Keratinocyte (primary cell): ENCODE measurements around the gene SLBP. TPM values are rescaled to one million over a fixed set of nuclear protein-coding genes. Genes with fewer than 3 reads are reported as not detected.

Experiments used
- DNase-seq: peaks from one replicate; pipeline ENCODE4 v3.0.0-alpha.2; 2011; ENCODE audit warnings: low read depth, missing footprints, low spot score
- FAIRE-seq: peaks from 2 replicates; lab custom pipeline; 2011; peaks lifted over from hg19 to GRCh38; lab: Jason Lieb, UNC
- H2AFZ ChIP-seq: 2 replicates; pipeline ENCODE4 v1.6.0; 2012; ENCODE audit warnings: low read length, control low read depth, inconsistent platforms; ENCODE audit not compliant: control insufficient read depth
- H3K27ac ChIP-seq: 2 replicates; pipeline ENCODE4 v1.5.1; 2011; ENCODE audit warnings: low read length; ENCODE audit not compliant: control insufficient read depth, insufficient read depth
- H3K27me3 ChIP-seq: 3 replicates; pipeline ENCODE4 v1.6.0; 2011; ENCODE audit warnings: low read length; ENCODE audit not compliant: control insufficient read depth, insufficient read depth; ENCODE audit errors: extremely low read depth
- H3K36me3 ChIP-seq, 2 experiments: 2 replicates in 1 of 2; 3 replicates in 1 of 2; pipeline ENCODE4 v1.5.1; 2011; ENCODE audit warnings: low read length in 2 of 2, mild to moderate bottlenecking in 1 of 2; ENCODE audit not compliant: control insufficient read depth in 2 of 2, insufficient read depth in 2 of 2; ENCODE audit errors: extremely low read depth in 1 of 2
- H3K4me1 ChIP-seq: 3 replicates; pipeline ENCODE4 v1.5.1; 2011; ENCODE audit warnings: low read length; ENCODE audit not compliant: control insufficient read depth, insufficient read depth; ENCODE audit errors: extremely low read depth
- H3K4me2 ChIP-seq: 3 replicates; pipeline ENCODE4 v1.6.0; 2011; ENCODE audit warnings: low read depth, low read length; ENCODE audit not compliant: control insufficient read depth, insufficient read depth; ENCODE audit errors: extremely low read depth
- H3K4me3 ChIP-seq, 3 experiments: fragments of 200-600 bp in 1 of 3; sonication (generic) in 1 of 3; 2 replicates in 2 of 3; 3 replicates in 1 of 3; pipeline ENCODE4 v1.5.1; 2011 to 2016; ENCODE audit warnings: low read length in 3 of 3, mild to moderate bottlenecking in 3 of 3, control low read depth in 2 of 3, inconsistent platforms in 1 of 3, low read depth in 1 of 3, mixed read lengths in 1 of 3, mixed run types in 1 of 3, moderate library complexity in 1 of 3; ENCODE audit not compliant: control insufficient read depth in 2 of 3, insufficient read depth in 2 of 3; ENCODE audit errors: extremely low read depth in 1 of 3
- H3K79me2 ChIP-seq: 2 replicates; pipeline ENCODE4 v1.6.0; 2012; ENCODE audit warnings: low read length; ENCODE audit not compliant: control insufficient read depth, insufficient read depth
- H3K9ac ChIP-seq: 3 replicates; pipeline ENCODE4 v1.6.0; 2011; ENCODE audit warnings: low read length; ENCODE audit not compliant: control insufficient read depth, insufficient read depth; ENCODE audit errors: extremely low read depth
- H3K9me1 ChIP-seq: 3 replicates; pipeline ENCODE4 v1.6.0; 2011; ENCODE audit warnings: low read length; ENCODE audit not compliant: control insufficient read depth, insufficient read depth; ENCODE audit errors: extremely low read depth
- H3K9me3 ChIP-seq: 2 replicates; pipeline ENCODE4 v1.5.1; 2012; ENCODE audit warnings: low read depth, low read length; ENCODE audit not compliant: control insufficient read depth
- H4K20me1 ChIP-seq: 3 replicates; pipeline ENCODE4 v1.6.0; 2011; ENCODE audit warnings: low read length; ENCODE audit not compliant: control insufficient read depth, insufficient read depth; ENCODE audit errors: extremely low read depth
- CTCF ChIP-seq, 3 experiments: IDR thresholded peaks in 1 of 3; conservative IDR thresholded peaks in 1 of 3; optimal IDR thresholded peaks in 1 of 3; 2 replicates in 2 of 3; 3 replicates in 1 of 3; pipeline versions ENCODE3 to v1.5.1; 2011; ENCODE audit warnings: low read length in 3 of 3, mild to moderate bottlenecking in 3 of 3, moderate library complexity in 2 of 3, control low read depth in 1 of 3, inconsistent platforms in 1 of 3; ENCODE audit not compliant: insufficient read depth in 2 of 3; ENCODE audit errors: extremely low read depth in 1 of 3
- EZH2 ChIP-seq: IDR thresholded peaks from one replicate; pipeline ENCODE4 v1.6.1; 2012; ENCODE audit warnings: inconsistent platforms, mild to moderate bottlenecking, low read length, moderate library complexity
- dilution Hi-C: fragments of 300-500 bp; cut with MboI; formaldehyde crosslinking; loops from one replicate; pipeline ENCODE4 v1.7.0; 2020; ENCODE audit warnings: low sequenced_read_pairs; ENCODE audit not compliant: extremely low pct_ligation_motif_present
- polyA plus RNA-seq, 5 experiments: library from polyadenylated mRNA; depleted of rRNA in 3 of 5; stranded (reverse) in 3 of 5; stranded (forward) in 1 of 5; unstranded in 1 of 5; fragments of >200 nt; gene quantifications; 1 replicate in 1 of 5; 2 replicates in 3 of 5; 3 replicates in 1 of 5; pipeline versions ENCODE4 v1.2.1 to v1.2.3, GENCODE V29; 2011 to 2012; ENCODE audit warnings: missing spikeins in 2 of 5, low read depth in 1 of 5, low replicate concordance in 1 of 5

The SLBP gene
- polyA plus RNA-seq, 1 donor (not counting 4 experiments of a cell fraction or from before 2014, with no cell fraction given) = 90.6 TPM

GRCh38 chr4:1731180-1731579 lies 19.1 kb upstream of the SLBP start:
- FAIRE-seq (no peak), DNase-seq (no peak)
- Histone ChIP-seq H3K27ac (no peak overlapping the region), H3K4me2 (no peak overlapping the region), H3K9me3 (no peaks in the 10 kb centered on the region), H3K9me1 (peaks cover 6% of the 10 kb centered on the region), H3K4me1 (peaks cover 32% of the 10 kb centered on the region), H4K20me1 (no peaks in the 10 kb centered on the region), H3K27me3 (no peaks in the 10 kb centered on the region), H3K36me3 (peaks cover 5 to 41% of the 10 kb centered on the region in 2 experiments), H3K4me3 (no peak overlapping the region), H3K79me2 (peaks cover 42% of the 10 kb centered on the region), H3K9ac (no peak overlapping the region), H2AFZ (no peak overlapping the region)
- no peak for TF ChIP-seq CTCF (optimal IDR thresholded peaks at IDR 0.05 in 1 of 3, IDR thresholded peaks at IDR 0.05 in 1 of 3, conservative IDR thresholded peaks at IDR 0.05 in 1 of 3; ENCODE audit: extremely low read depth in 1 of 3, insufficient read depth in 2 of 3, low read length in 3 of 3)
- TF ChIP-seq EZH2 = no peak
- dilution Hi-C loops = no loop called here

GRCh38 chr4:1730532-1731135 lies 18.5 kb upstream of the SLBP start:
- no peak overlapping the region for H3K4me2 ChIP-seq
- TF ChIP-seq CTCF (optimal IDR thresholded peaks at IDR 0.05 in 1 of 3, IDR thresholded peaks at IDR 0.05 in 1 of 3, conservative IDR thresholded peaks at IDR 0.05 in 1 of 3; ENCODE audit: extremely low read depth in 1 of 3, insufficient read depth in 2 of 3, low read length in 3 of 3) = no peak
- DNase-seq (no peak), FAIRE-seq (no peak)
- H3K9me3 ChIP-seq = no peaks in the 10 kb centered on the region
- H4K20me1 ChIP-seq = peaks cover 5% of the 10 kb centered on the region
- peaks cover 6% of the 10 kb centered on the region for H3K9me1 ChIP-seq
- H3K27ac ChIP-seq = no peak overlapping the region
- H2AFZ ChIP-seq = no peak overlapping the region
- H3K27me3 ChIP-seq = no peaks in the 10 kb centered on the region
- H3K9ac ChIP-seq = no peak overlapping the region
- dilution Hi-C loops = no loop called here
- peaks cover 47% of the 10 kb centered on the region for H3K79me2 ChIP-seq
- H3K36me3 ChIP-seq = peaks cover 4 to 40% of the 10 kb centered on the region in 2 experiments
- H3K4me1 ChIP-seq = peaks cover 37% of the 10 kb centered on the region
- no peak overlapping the region for H3K4me3 ChIP-seq
